ENCODE measurements around the gene DRD2.

DRD2 gene

GRCh38 chr11:113365895-113366294, 109.3 kb downstream of the DRD2 start:
- DNase-seq (ENCODE audit: low spot score in 2 of 2) (no peak), ATAC-seq (replicated peaks; ENCODE audit: extremely low read depth, poor library complexity, severe bottlenecking) (no peak)
- Mint-ChIP-seq H3K27ac (ENCODE audit: low read depth) (peak overlapping the region; percentile 38), H3K27me3 (no peaks in the 10 kb centered on the region), H3K9me3 (no peaks in the 10 kb centered on the region), H3K4me1 (peaks cover 22% of the 10 kb centered on the region), H3K4me3 (no peak overlapping the region), H3K36me3 (ENCODE audit: insufficient read depth) (peaks cover 12% of the 10 kb centered on the region)

GRCh38 chr11:113363996-113364641, 111.1 kb downstream of the DRD2 start:
- peaks cover 22% of the 10 kb centered on the region for H3K4me1 Mint-ChIP-seq
- DNase-seq (ENCODE audit: low spot score in 2 of 2) (no peak), ATAC-seq (replicated peaks; ENCODE audit: extremely low read depth, poor library complexity, severe bottlenecking) (no peak)
- no peak overlapping the region for H3K4me3 Mint-ChIP-seq
- no peaks in the 10 kb centered on the region for H3K9me3 Mint-ChIP-seq
- H3K27ac Mint-ChIP-seq (ENCODE audit: low read depth): no peak overlapping the region
- H3K27me3 Mint-ChIP-seq: no peaks in the 10 kb centered on the region
- peaks cover 17% of the 10 kb centered on the region for H3K36me3 Mint-ChIP-seq (ENCODE audit: insufficient read depth)

- peaks cover 14% of the 10 kb centered on the region for H3K36me3 Mint-ChIP-seq (ENCODE audit: insufficient read depth)
These were observed 111.8 kb downstream of the DRD2 start for GRCh38 chr11:113363406-113363805.

More at GRCh38 chr11:113363406-113363805, 111.8 kb downstream of the DRD2 start:
- Mint-ChIP-seq H3K4me3 (no peak overlapping the region), H3K4me1 (peaks cover 22% of the 10 kb centered on the region), H3K27ac (ENCODE audit: low read depth) (no peak overlapping the region), H3K27me3 (no peaks in the 10 kb centered on the region), H3K9me3 (no peaks in the 10 kb centered on the region)
- no peak for ATAC-seq (replicated peaks; ENCODE audit: extremely low read depth, poor library complexity, severe bottlenecking)
- no peak for DNase-seq (ENCODE audit: low spot score in 2 of 2)

All from central memory CD8-positive, alpha-beta T cell (primary cell).